ENCODE data around the gene CMAS.
"Not testable (repeated sequence)": the region's sequence is repeated elsewhere in the genome, so short reads cannot be mapped to it uniquely, and the experiment has no call there.

Gene CMAS

DNA sequence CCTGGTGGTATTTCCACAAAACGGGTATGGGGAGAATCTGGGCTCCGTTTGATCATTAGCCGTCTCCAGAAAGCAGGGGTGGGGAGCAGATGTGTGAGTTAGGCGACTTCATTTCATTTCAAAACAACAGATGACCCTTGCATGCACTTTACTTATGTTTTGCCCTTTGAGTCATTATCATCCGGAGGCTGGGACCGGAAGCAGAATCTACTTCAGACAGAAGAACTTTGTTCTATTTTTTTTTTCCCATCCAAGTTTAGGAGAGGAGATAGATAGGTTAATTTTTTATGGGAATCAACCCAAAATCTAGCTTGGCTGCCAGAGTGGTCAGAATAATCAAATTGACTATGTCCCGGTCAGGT is 31.3 kb upstream of the CMAS start:
- no peaks in the 10 kb centered on the region for H3K27me3 ChIP-seq (ENCODE audit: insufficient read depth, insufficient read length)

DNA sequence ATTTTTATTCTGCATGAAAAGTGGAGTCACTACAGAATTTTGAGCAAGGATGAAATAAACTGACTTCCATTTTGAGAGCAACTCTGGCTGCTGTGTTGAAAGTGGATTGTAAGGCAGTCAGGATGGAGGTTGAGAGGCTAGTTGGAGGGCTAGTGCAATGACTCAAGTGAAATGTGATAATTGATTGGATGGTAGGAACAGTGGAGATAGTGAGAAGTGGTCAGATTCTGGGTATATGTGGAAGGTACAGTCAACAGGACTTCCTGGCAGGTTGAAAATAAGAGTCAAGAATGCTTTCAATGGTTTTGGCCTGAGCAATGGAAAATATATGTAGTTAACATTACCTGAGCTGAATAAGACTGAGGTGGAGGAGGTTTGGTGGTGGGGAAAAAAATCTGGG is 29.0 kb upstream of the CMAS start:
- Histone ChIP-seq H3K9ac (ENCODE audit: insufficient read length, low read depth) (no peak overlapping the region), H3K27me3 (ENCODE audit: insufficient read depth, insufficient read length) (no peaks in the 10 kb centered on the region), H3K4me1 (ENCODE audit: insufficient read depth, insufficient read length) (no peaks in the 10 kb centered on the region), H3K36me3 (ENCODE audit: insufficient read depth, insufficient read length, low read length) (no peaks in the 10 kb centered on the region), H3K9me3 (ENCODE audit: insufficient read depth, low read length) (no peaks in the 10 kb centered on the region), H3K4me3 (ENCODE audit: insufficient read length, low read depth) (no peak overlapping the region)
- DNase-seq (ENCODE audit: low read depth, low spot score) = no peak
- no peak for TF ChIP-seq YY1 (IDR thresholded peaks at IDR 0.05; ENCODE audit: insufficient read depth, insufficient read length)
- no peak for TF ChIP-seq SUZ12 (IDR thresholded peaks at IDR 0.05; ENCODE audit: extremely low read depth, insufficient read depth, insufficient read length)
- no peak for TF ChIP-seq ZNF274 (IDR thresholded peaks at IDR 0.05; ENCODE audit: low read depth, low read length)

More for the DNA sequence above, 31.3 kb upstream of the CMAS start:
- no peak for DNase-seq (ENCODE audit: low read depth, low spot score)
- no peaks in the 10 kb centered on the region for H3K4me1 ChIP-seq (ENCODE audit: insufficient read depth, insufficient read length)
- no peak for TF ChIP-seq SUZ12 (IDR thresholded peaks at IDR 0.05; ENCODE audit: extremely low read depth, insufficient read depth, insufficient read length)
- no peak for TF ChIP-seq YY1 (IDR thresholded peaks at IDR 0.05; ENCODE audit: insufficient read depth, insufficient read length)
- TF ChIP-seq ZNF274 (IDR thresholded peaks at IDR 0.05; ENCODE audit: low read depth, low read length) = no peak
- no peaks in the 10 kb centered on the region for H3K36me3 ChIP-seq (ENCODE audit: insufficient read depth, insufficient read length, low read length)
- H3K4me3 ChIP-seq (ENCODE audit: insufficient read length, low read depth) = no peak overlapping the region
- H3K9me3 ChIP-seq (ENCODE audit: insufficient read depth, low read length) = peaks cover 11% of the 10 kb centered on the region
- no peak overlapping the region for H3K9ac ChIP-seq (ENCODE audit: insufficient read length, low read depth)

- Histone ChIP-seq H3K27me3 (ENCODE audit: insufficient read depth, insufficient read length) (no peaks in the 10 kb centered on the region), H3K9ac (ENCODE audit: insufficient read length, low read depth) (no peak overlapping the region), H3K4me1 (ENCODE audit: insufficient read depth, insufficient read length) (no peaks in the 10 kb centered on the region), H3K9me3 (ENCODE audit: insufficient read depth, low read length) (peaks cover 16% of the 10 kb centered on the region), H3K36me3 (ENCODE audit: insufficient read depth, insufficient read length, low read length) (no peaks in the 10 kb centered on the region), H3K4me3 (ENCODE audit: insufficient read length, low read depth) (no peak overlapping the region)
- TF ChIP-seq ZNF274 (IDR thresholded peaks at IDR 0.05; ENCODE audit: low read depth, low read length) (no peak), SUZ12 (IDR thresholded peaks at IDR 0.05; ENCODE audit: extremely low read depth, insufficient read depth, insufficient read length) (no peak)
- DNase-seq (ENCODE audit: low read depth, low spot score) = no peak
Observed at GRCh38 chr12:22018860-22019259, 27.2 kb upstream of the CMAS start.

- peaks cover 26% of the 10 kb centered on the region for H3K9me3 ChIP-seq (ENCODE audit: insufficient read depth, low read length)
- H3K9ac ChIP-seq (ENCODE audit: insufficient read length, low read depth); H3K27me3 ChIP-seq (ENCODE audit: insufficient read depth, insufficient read length); H3K4me1 ChIP-seq (ENCODE audit: insufficient read depth, insufficient read length); H3K36me3 ChIP-seq (ENCODE audit: insufficient read depth, insufficient read length, low read length); DNase-seq (ENCODE audit: low read depth, low spot score); H3K4me3 ChIP-seq (ENCODE audit: insufficient read length, low read depth): not testable (repeated sequence)
Observed at GRCh38 chr12:22023489-22023888, 22.5 kb upstream of the CMAS start.

- Histone ChIP-seq H3K27me3 (ENCODE audit: insufficient read depth, insufficient read length) (no peaks in the 10 kb centered on the region), H3K4me1 (ENCODE audit: insufficient read depth, insufficient read length) (no peaks in the 10 kb centered on the region), H3K36me3 (ENCODE audit: insufficient read depth, insufficient read length, low read length) (no peaks in the 10 kb centered on the region), H3K9ac (ENCODE audit: insufficient read length, low read depth) (no peak overlapping the region), H3K9me3 (ENCODE audit: insufficient read depth, low read length) (peaks cover 5% of the 10 kb centered on the region; the same call in 1 of the 2 replicates), H3K4me3 (ENCODE audit: insufficient read length, low read depth) (no peak overlapping the region)
- TF ChIP-seq SUZ12 (IDR thresholded peaks at IDR 0.05; ENCODE audit: extremely low read depth, insufficient read depth, insufficient read length) (no peak), YY1 (IDR thresholded peaks at IDR 0.05; ENCODE audit: insufficient read depth, insufficient read length) (no peak), ZNF274 (IDR thresholded peaks at IDR 0.05; ENCODE audit: low read depth, low read length) (no peak)
- no peak for DNase-seq (ENCODE audit: low read depth, low spot score)
Observed at GRCh38 chr12:22029491-22029890, 16.5 kb upstream of the CMAS start.

DNA sequence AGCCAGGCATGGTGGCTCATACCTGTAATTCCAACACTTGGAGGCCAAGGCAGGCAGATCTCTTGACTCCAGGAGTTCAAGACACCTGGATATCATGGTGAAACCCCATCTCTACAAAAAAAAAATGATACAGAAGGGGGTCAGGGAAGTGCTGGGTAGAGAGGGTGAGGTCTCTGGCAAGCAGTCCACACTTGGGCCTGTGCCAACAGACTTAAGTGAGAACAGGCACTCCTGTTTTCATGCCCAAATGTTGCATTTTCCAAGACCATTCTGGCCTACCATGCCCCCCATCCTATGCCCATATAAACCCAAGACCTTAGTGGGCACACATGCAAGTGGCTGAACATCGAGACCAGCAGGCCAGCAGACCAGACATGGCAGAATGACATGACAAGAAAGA is 16.0 kb upstream of the CMAS start:
- DNase-seq (ENCODE audit: low read depth, low spot score) = no peak
- no peak overlapping the region for H3K9ac ChIP-seq (ENCODE audit: insufficient read length, low read depth)
- no peaks in the 10 kb centered on the region for H3K27me3 ChIP-seq (ENCODE audit: insufficient read depth, insufficient read length)

GRCh38 chr12:22032732-22033131 is 13.3 kb upstream of the CMAS start:
- Histone ChIP-seq H3K9ac (ENCODE audit: insufficient read length, low read depth) (no peak overlapping the region), H3K4me1 (ENCODE audit: insufficient read depth, insufficient read length) (no peaks in the 10 kb centered on the region), H3K4me3 (ENCODE audit: insufficient read length, low read depth) (no peak overlapping the region), H3K36me3 (ENCODE audit: insufficient read depth, insufficient read length, low read length) (no peaks in the 10 kb centered on the region), H3K9me3 (ENCODE audit: insufficient read depth, low read length) (peaks cover 2% of the 10 kb centered on the region; the same call in 1 of the 2 replicates), H3K27me3 (ENCODE audit: insufficient read depth, insufficient read length) (no peaks in the 10 kb centered on the region)
- TF ChIP-seq ZNF274 (IDR thresholded peaks at IDR 0.05; ENCODE audit: low read depth, low read length) (no peak), YY1 (IDR thresholded peaks at IDR 0.05; ENCODE audit: insufficient read depth, insufficient read length) (no peak), SUZ12 (IDR thresholded peaks at IDR 0.05; ENCODE audit: extremely low read depth, insufficient read depth, insufficient read length) (no peak)
- no peak for DNase-seq (ENCODE audit: low read depth, low spot score)

More for the DNA sequence above, 16.0 kb upstream of the CMAS start:
- no peak overlapping the region for H3K4me3 ChIP-seq (ENCODE audit: insufficient read length, low read depth)
- H3K9me3 ChIP-seq (ENCODE audit: insufficient read depth, low read length) = peaks cover under 1% of the 10 kb centered on the region; the same call in 1 of the 2 replicates
- no peaks in the 10 kb centered on the region for H3K36me3 ChIP-seq (ENCODE audit: insufficient read depth, insufficient read length, low read length)
- no peaks in the 10 kb centered on the region for H3K4me1 ChIP-seq (ENCODE audit: insufficient read depth, insufficient read length)
- TF ChIP-seq YY1 (IDR thresholded peaks at IDR 0.05; ENCODE audit: insufficient read depth, insufficient read length) = no peak
- TF ChIP-seq SUZ12 (IDR thresholded peaks at IDR 0.05; ENCODE audit: extremely low read depth, insufficient read depth, insufficient read length) = no peak
- TF ChIP-seq ZNF274 (IDR thresholded peaks at IDR 0.05; ENCODE audit: low read depth, low read length) = no peak
